GM21381 (cell line): ENCODE data around the gene TGOLN2.

Source experiments
- ATAC-seq: cut with Tn5 transposase; IDR thresholded peaks from one replicate; pipeline ENCODE4 v1.9.1; 2021; ENCODE audit warnings: mild to moderate bottlenecking, moderate library complexity; ENCODE audit not compliant: unreplicated experiment

The TGOLN2 gene

DNA sequence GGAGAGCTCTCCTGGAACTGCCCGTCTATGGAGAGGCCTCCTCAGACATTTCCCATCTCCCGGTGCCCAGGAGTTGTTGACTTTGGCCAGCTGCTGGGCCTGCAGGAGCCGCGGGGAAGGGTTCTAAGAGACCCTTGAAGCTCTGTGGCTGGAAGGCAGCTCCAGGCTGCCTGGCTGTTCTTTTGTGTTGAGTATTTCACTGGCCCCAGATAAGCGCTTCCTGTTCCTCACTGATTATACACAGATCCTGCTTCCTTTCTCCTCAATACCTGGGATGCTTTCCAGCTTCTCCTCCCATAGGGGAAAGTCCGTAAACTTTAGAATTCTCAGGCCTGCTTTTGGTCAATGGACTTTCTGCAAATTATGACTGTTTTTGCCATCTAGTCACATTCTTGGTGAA is 57.8 kb downstream of the TGOLN2 start:
- ATAC-seq = no peak
